CD14-positive monocyte (primary cell): ENCODE results near the gene BLOC1S3. TPM values are rescaled to one million over a fixed set of nuclear protein-coding genes. Genes with fewer than 3 reads are reported as not detected.

Experiments used
- DNase-seq, 3 donors: peaks; one replicate each; pipeline ENCODE4 v3.0.0-alpha.2; 2011 to 2022
- H2AFZ ChIP-seq: 2 replicates; pipeline ENCODE4 v1.6.0; 2012; ENCODE audit warnings: mild to moderate bottlenecking, low read depth, low read length, inconsistent platforms; ENCODE audit not compliant: insufficient read depth, poor library complexity, severe bottlenecking
- H3K27ac ChIP-seq, 2 donors: 1 replicate in 1 of 2; 2 replicates in 1 of 2; pipeline ENCODE4 v1.5.1; 2012 to 2013; ENCODE audit warnings: low read length in 2 of 2, control low read depth in 1 of 2, inconsistent platforms in 1 of 2, low read depth in 1 of 2, mild to moderate bottlenecking in 1 of 2
- H3K27me3 ChIP-seq, 2 donors: one replicate each; pipeline versions ENCODE4 v1.6.0 to v1.6.1; 2011 to 2013; ENCODE audit warnings: low read length in 2 of 2; ENCODE audit not compliant: control insufficient read depth in 2 of 2, insufficient read depth in 2 of 2
- H3K36me3 ChIP-seq, 2 donors: replicated peaks in 1 of 2; 1 replicate in 1 of 2; 2 replicates in 1 of 2; pipeline versions ENCODE4 v1.5.1 to v1.6.1; 2012 to 2013; ENCODE audit warnings: low read length in 2 of 2, control low read depth in 1 of 2, inconsistent platforms in 1 of 2, mild to moderate bottlenecking in 1 of 2; ENCODE audit not compliant: insufficient read depth in 2 of 2, control insufficient read depth in 1 of 2
- H3K4me1 ChIP-seq, 2 donors: 1 replicate in 1 of 2; 2 replicates in 1 of 2; pipeline versions ENCODE4 v1.5.1 to v1.6.1; 2012 to 2013; ENCODE audit warnings: low read length in 2 of 2, control low read depth in 1 of 2, inconsistent platforms in 1 of 2, mild to moderate bottlenecking in 1 of 2, moderate library complexity in 1 of 2; ENCODE audit not compliant: insufficient read depth in 2 of 2, control insufficient read depth in 1 of 2
- H3K4me2 ChIP-seq: replicated peaks from 2 replicates; pipeline ENCODE3; 2012; ENCODE audit warnings: low read length, moderate library complexity, mild to moderate bottlenecking; ENCODE audit not compliant: poor library complexity, severe bottlenecking; ENCODE audit errors: extremely low read depth
- H3K4me3 ChIP-seq, 3 experiments: fragments of 200-600 bp in 1 of 3; sonication (generic) in 1 of 3; replicated peaks in 1 of 3; 1 replicate in 2 of 3; 2 replicates in 1 of 3; pipeline ENCODE4 v1.5.1; 2011 to 2013; ENCODE audit warnings: low read length in 3 of 3, mild to moderate bottlenecking in 3 of 3, control low read depth in 2 of 3, low read depth in 2 of 3, inconsistent platforms in 1 of 3, moderate library complexity in 1 of 3
- H3K79me2 ChIP-seq: 2 replicates; pipeline ENCODE4 v1.6.0; 2012; ENCODE audit warnings: mild to moderate bottlenecking, control low read depth, inconsistent platforms, low read length, moderate library complexity; ENCODE audit not compliant: insufficient read depth
- H3K9ac ChIP-seq: 2 replicates; pipeline ENCODE4 v1.6.0; 2017; ENCODE audit warnings: low read length, mild to moderate bottlenecking; ENCODE audit not compliant: insufficient read depth, poor library complexity, severe bottlenecking
- H3K9me3 ChIP-seq, 2 donors: replicated peaks in 1 of 2; 1 replicate in 1 of 2; 2 replicates in 1 of 2; pipeline versions ENCODE4 v1.5.1 to v1.6.1; 2012 to 2013; ENCODE audit warnings: low read length in 2 of 2, control low read depth in 1 of 2; ENCODE audit not compliant: control insufficient read depth in 1 of 2, insufficient read depth in 1 of 2
- H4K20me1 ChIP-seq: 2 replicates; pipeline ENCODE4 v1.6.0; 2012; ENCODE audit warnings: mild to moderate bottlenecking, low read length, control low read depth, moderate library complexity; ENCODE audit not compliant: insufficient read depth
- H3K27ac Mint-ChIP-seq, 7 donors: one replicate each; pipeline ENCODE4 v1.8.0; 2020; ENCODE audit warnings: mild to moderate bottlenecking in 7 of 7, mixed read lengths in 7 of 7, moderate library complexity in 6 of 7, inconsistent platforms in 2 of 7
- H3K27me3 Mint-ChIP-seq, 3 donors: one replicate each; pipeline ENCODE4 v1.8.0; 2021 to 2022; ENCODE audit warnings: low read depth in 3 of 3, mild to moderate bottlenecking in 3 of 3, mixed read lengths in 3 of 3, moderate library complexity in 3 of 3, inconsistent platforms in 1 of 3
- H3K36me3 Mint-ChIP-seq, 2 donors: one replicate each; pipeline ENCODE4 v1.8.0; 2020; ENCODE audit warnings: mixed read lengths in 2 of 2, inconsistent platforms in 1 of 2, mild to moderate bottlenecking in 1 of 2
- H3K4me1 Mint-ChIP-seq: one replicate; pipeline ENCODE4 v1.8.0; 2020; ENCODE audit warnings: mild to moderate bottlenecking, mixed read lengths
- H3K4me3 Mint-ChIP-seq, 2 donors: one replicate each; pipeline ENCODE4 v1.8.0; 2020; ENCODE audit warnings: mild to moderate bottlenecking in 2 of 2, mixed read lengths in 2 of 2, moderate library complexity in 1 of 2
- H3K9me3 Mint-ChIP-seq, 7 donors: one replicate each; pipeline ENCODE4 v1.8.0; 2020 to 2022; ENCODE audit warnings: mixed read lengths in 7 of 7, mild to moderate bottlenecking in 6 of 7, moderate library complexity in 6 of 7, inconsistent platforms in 2 of 7
- WGBS: methylation state at CpG from one replicate; pipeline ENCODE4 v1.1.5; 2013; ENCODE audit warnings: missing lambda C conversion rate; ENCODE audit not compliant: insufficient coverage; 5-methylcytosine and 5-hydroxymethylcytosine counted together
- intact Hi-C, 2 donors: fragments of 100-400 bp; cut with micrococcal nuclease; formaldehyde crosslinking; loops; one replicate each; pipeline versions ENCODE4 v1.15.0 to v1.15.1; 2023
- polyA plus RNA-seq, 3 donors: library from polyadenylated mRNA; depleted of rRNA in 1 of 3; unstranded in 2 of 3; stranded (reverse) in 1 of 3; fragments of 300-500 nt in 2 of 3; fragments of >200 nt in 1 of 3; fragmentation: Illumina TruSeq in 2 of 3; gene quantifications; 1 replicate in 2 of 3; 2 replicates in 1 of 3; pipeline ENCODE4 v1.2.3, GENCODE V29; 2012 to 2021
- TF ChIP-seq, protein P1 (sequence below): fragments of 200-600 bp; IDR thresholded peaks from one replicate; pipeline ENCODE4 v1.8.0; 2022; ENCODE audit warnings: antibody characterized with exemption, mild to moderate bottlenecking

BLOC1S3 gene
- polyA plus RNA-seq, 3 donors = 2.9 to 6.7 (median 4.7) TPM

DNA sequence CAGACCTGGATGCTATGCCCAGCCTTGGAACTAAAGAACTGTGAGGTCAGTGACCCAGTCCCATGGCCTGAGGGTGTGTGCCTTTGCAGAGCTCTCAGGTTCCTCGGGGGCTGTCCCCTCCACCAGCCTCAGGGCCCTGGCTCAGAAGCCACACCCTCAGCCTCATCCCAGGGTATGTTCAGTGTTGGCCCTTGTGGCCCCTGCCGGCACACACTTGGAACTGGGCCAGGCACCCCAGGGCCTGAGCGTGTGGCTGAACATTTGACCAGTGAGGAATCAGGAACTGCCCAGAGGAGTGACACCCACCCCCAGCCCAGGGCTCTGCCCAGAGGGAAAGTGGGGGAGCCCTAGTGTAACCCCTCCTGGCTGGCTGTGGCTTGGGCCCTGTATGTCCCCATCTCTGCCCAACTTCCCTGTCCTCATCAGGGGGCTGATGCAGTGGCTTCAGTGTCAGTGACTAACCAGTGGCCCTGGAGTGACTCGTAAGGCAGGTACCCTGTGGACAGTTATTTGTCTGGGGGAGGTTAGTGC is 27.8 kb upstream of the BLOC1S3 start:
- peaks cover 18% of the 10 kb centered on the region for H3K4me1 Mint-ChIP-seq
- H3K9ac ChIP-seq = no peak overlapping the region

DNA sequence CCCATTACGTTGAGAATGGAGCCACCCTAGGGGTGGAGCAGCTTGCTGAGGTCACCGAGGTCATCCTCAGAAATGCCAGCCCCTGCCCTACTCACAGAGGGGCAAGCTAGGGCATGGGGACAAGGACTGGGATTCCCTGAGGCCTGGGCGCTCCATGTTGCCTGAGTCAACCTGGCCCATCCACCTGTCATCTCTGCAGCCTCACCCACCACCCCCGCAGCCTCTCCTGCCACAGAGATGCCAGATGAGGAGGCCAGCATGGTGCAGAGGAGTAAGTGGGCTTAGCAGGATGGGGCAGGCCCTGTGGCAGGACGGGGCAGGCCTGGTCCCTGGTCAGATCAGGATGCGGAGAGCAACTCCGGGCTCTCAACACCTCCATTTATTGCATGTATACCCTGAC is 27.3 kb upstream of the BLOC1S3 start:
- peaks cover 0 to 18% (median 10%) of the 10 kb centered on the region in 7 donors for H3K9me3 Mint-ChIP-seq
- Histone ChIP-seq H4K20me1 (no peaks in the 10 kb centered on the region), H3K27me3 (peaks cover 14 to 42% of the 10 kb centered on the region in 2 donors), H3K9me3 (peaks cover 0 to 19% of the 10 kb centered on the region in 2 donors), H2AFZ (no peak overlapping the region), H3K9ac (no peak overlapping the region), H3K79me2 (no peaks in the 10 kb centered on the region), H3K4me1 (peaks cover 14 to 24% of the 10 kb centered on the region in 2 donors), H3K36me3 (peaks cover 0 to 5% of the 10 kb centered on the region in 2 donors), H3K27ac (no peak overlapping the region), H3K4me2 (no peak overlapping the region), H3K4me3 (no peak overlapping the region)
- 93% methylated on average over 5 of the region's 7 CpGs for WGBS
- peak overlapping the region; percentile 4 to 88 for H3K4me3 Mint-ChIP-seq
- H3K36me3 Mint-ChIP-seq = peaks cover 5 to 7% of the 10 kb centered on the region in 2 donors
- TF ChIP-seq, protein P1, sequence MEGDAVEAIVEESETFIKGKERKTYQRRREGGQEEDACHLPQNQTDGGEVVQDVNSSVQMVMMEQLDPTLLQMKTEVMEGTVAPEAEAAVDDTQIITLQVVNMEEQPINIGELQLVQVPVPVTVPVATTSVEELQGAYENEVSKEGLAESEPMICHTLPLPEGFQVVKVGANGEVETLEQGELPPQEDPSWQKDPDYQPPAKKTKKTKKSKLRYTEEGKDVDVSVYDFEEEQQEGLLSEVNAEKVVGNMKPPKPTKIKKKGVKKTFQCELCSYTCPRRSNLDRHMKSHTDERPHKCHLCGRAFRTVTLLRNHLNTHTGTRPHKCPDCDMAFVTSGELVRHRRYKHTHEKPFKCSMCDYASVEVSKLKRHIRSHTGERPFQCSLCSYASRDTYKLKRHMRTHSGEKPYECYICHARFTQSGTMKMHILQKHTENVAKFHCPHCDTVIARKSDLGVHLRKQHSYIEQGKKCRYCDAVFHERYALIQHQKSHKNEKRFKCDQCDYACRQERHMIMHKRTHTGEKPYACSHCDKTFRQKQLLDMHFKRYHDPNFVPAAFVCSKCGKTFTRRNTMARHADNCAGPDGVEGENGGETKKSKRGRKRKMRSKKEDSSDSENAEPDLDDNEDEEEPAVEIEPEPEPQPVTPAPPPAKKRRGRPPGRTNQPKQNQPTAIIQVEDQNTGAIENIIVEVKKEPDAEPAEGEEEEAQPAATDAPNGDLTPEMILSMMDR = no peak
- intact Hi-C loops = no loop called here
- no peak overlapping the region for H3K27ac Mint-ChIP-seq
- peaks cover 37 to 58% (median 50%) of the 10 kb centered on the region in 3 donors for H3K27me3 Mint-ChIP-seq
- DNase-seq = no peak
- H3K4me1 Mint-ChIP-seq = peaks cover 18% of the 10 kb centered on the region

More for the DNA sequence above, 27.8 kb upstream of the BLOC1S3 start:
- Histone ChIP-seq H3K79me2 (no peaks in the 10 kb centered on the region), H2AFZ (no peak overlapping the region), H3K9me3 (peaks cover 0 to 19% of the 10 kb centered on the region in 2 donors), H4K20me1 (no peaks in the 10 kb centered on the region), H3K36me3 (peaks cover 0 to 7% of the 10 kb centered on the region in 2 donors), H3K4me1 (peaks cover 14 to 24% of the 10 kb centered on the region in 2 donors), H3K27ac (no peak overlapping the region), H3K27me3 (peaks cover 14 to 42% of the 10 kb centered on the region in 2 donors), H3K4me2 (no peak overlapping the region), H3K4me3 (no peak overlapping the region)
- Mint-ChIP-seq H3K4me3 (no peak overlapping the region), H3K27ac (no peak overlapping the region), H3K36me3 (peaks cover 5 to 7% of the 10 kb centered on the region in 2 donors), H3K9me3 (peaks cover 0 to 18% (median 10%) of the 10 kb centered on the region in 7 donors), H3K27me3 (peaks cover 37 to 55% (median 47%) of the 10 kb centered on the region in 3 donors)
- intact Hi-C loops = no loop called here
- DNase-seq = no peak
- 77% methylated on average over 2 of the region's 4 CpGs for WGBS
- TF ChIP-seq, protein P1 = no peak
